ENCODE data around the gene TMEM89. TPM values are rescaled to one million over a fixed set of nuclear protein-coding genes. Genes with fewer than 3 reads are reported as not detected.

TMEM89 gene
- polyA plus RNA-seq, 1 donor from 2014 or later: not detected

DNA sequence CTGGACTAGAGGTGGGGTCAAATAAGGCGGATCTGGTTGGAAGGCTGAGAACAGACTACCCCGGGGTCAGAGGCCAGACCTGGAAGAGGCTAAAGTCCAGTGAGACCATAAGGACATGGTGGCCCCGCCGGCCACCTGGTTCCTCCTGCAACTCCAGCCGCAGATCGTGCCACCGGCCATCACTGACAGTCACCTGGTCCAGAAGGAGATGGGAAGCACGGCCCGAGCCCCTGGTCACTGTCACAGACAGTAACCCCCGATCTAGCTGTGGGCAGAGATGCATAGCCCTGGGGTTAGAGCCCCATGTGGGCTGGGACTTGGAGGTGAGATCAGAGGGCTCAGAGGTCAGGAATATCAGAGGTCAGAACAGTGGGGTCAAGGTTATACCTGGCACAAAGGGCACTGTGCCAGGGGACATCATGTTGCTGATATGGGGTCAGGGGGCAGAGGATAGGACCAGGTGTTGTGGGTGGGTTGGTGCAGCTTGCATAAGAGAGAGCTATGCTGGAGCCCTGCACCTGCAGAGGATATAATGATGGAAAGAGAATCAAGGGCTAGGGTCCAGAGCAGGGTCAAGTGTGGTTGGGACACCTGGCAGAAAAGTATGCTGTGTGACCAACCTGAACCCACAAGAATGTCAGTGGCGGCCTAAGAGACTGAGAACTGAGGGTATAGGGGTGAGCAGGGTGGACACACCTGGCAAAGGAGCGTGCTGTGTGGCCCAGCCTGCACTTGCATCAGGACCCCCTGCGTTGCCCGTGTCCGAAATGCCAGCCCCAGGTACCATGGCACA is 31.6 kb upstream of the TMEM89 start:
- peak overlapping the region in 1 of 3 donors; percentile 27 for H3K27ac Mint-ChIP-seq
- peaks cover 0 to 4% (median 3%) of the 10 kb centered on the region in 3 donors for H3K4me1 Mint-ChIP-seq
- no peaks in the 10 kb centered on the region for H3K9me3 Mint-ChIP-seq
- H3K4me3 Mint-ChIP-seq: peak overlapping the region in 3 of 4 donors; percentile 70 to 89 (median 71)
- H3K36me3 Mint-ChIP-seq: peaks cover 3% of the 10 kb centered on the region
- H3K27me3 Mint-ChIP-seq: no peaks in the 10 kb centered on the region

DNA sequence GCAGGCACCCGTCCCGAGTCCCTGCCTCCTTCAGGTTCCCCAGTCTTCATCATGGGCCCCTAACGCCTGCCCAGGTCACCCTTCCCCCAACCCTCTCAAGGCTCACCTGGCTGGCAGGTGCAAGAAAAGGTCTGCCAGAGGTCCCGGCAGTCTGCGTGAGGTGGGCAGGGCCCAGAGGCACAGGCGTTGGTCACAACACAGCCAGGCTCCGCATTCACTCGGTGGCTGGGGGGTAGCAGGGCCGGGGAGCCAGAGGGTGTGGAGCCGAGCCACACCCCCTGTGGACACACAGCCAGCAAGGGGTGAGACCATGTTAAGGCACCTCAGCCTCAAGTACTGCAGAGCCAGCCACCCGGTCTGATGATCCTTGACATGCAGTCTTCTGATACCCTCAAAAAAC is 30.2 kb upstream of the TMEM89 start:
- Mint-ChIP-seq H3K27ac (no peak overlapping the region), H3K36me3 (peaks cover 3% of the 10 kb centered on the region), H3K4me1 (peaks cover 0 to 4% (median 3%) of the 10 kb centered on the region in 3 donors), H3K4me3 (no peak overlapping the region), H3K27me3 (no peaks in the 10 kb centered on the region), H3K9me3 (no peaks in the 10 kb centered on the region)

GRCh38 chr3:48650723-48651122 is 29.2 kb upstream of the TMEM89 start:
- Mint-ChIP-seq H3K4me1 (peaks cover 0 to 4% (median 3%) of the 10 kb centered on the region in 3 donors), H3K36me3 (peaks cover 3% of the 10 kb centered on the region), H3K27me3 (no peaks in the 10 kb centered on the region), H3K27ac (no peak overlapping the region), H3K4me3 (peak overlapping the region in 1 of 4 donors; percentile 48), H3K9me3 (no peaks in the 10 kb centered on the region)

GRCh38 chr3:48648188-48648850 is 26.8 kb upstream of the TMEM89 start:
- Mint-ChIP-seq H3K27ac (no peak overlapping the region), H3K4me1 (peaks cover 0 to 2% (median 0%) of the 10 kb centered on the region in 3 donors)

GRCh38 chr3:48647714-48648113 is 26.1 kb upstream of the TMEM89 start:
- Mint-ChIP-seq H3K4me3 (no peak overlapping the region), H3K27me3 (no peaks in the 10 kb centered on the region), H3K9me3 (no peaks in the 10 kb centered on the region), H3K36me3 (no peaks in the 10 kb centered on the region), H3K27ac (no peak overlapping the region), H3K4me1 (peaks cover 0 to 2% (median 0%) of the 10 kb centered on the region in 3 donors)

More at GRCh38 chr3:48648188-48648850, 26.8 kb upstream of the TMEM89 start:
- no peaks in the 10 kb centered on the region for H3K9me3 Mint-ChIP-seq
- peaks cover 2% of the 10 kb centered on the region for H3K36me3 Mint-ChIP-seq
- H3K4me3 Mint-ChIP-seq: no peak overlapping the region
- H3K27me3 Mint-ChIP-seq: no peaks in the 10 kb centered on the region

- Mint-ChIP-seq H3K4me3 (no peak overlapping the region), H3K27me3 (peaks cover 2% of the 10 kb centered on the region), H3K27ac (no peak overlapping the region), H3K36me3 (no peaks in the 10 kb centered on the region), H3K4me1 (no peaks in the 10 kb centered on the region), H3K9me3 (no peaks in the 10 kb centered on the region)
Measured at GRCh38 chr3:48644898-48645760, 23.6 kb upstream of the TMEM89 start.

GRCh38 chr3:48642605-48643004 is 21.0 kb upstream of the TMEM89 start:
- H3K36me3 Mint-ChIP-seq: no peaks in the 10 kb centered on the region
- H3K9me3 Mint-ChIP-seq: no peaks in the 10 kb centered on the region
- H3K27me3 Mint-ChIP-seq: peaks cover 2% of the 10 kb centered on the region
- H3K4me1 Mint-ChIP-seq: no peaks in the 10 kb centered on the region
- H3K4me3 Mint-ChIP-seq: no peak overlapping the region
- no peak overlapping the region for H3K27ac Mint-ChIP-seq

- no peaks in the 10 kb centered on the region for H3K36me3 Mint-ChIP-seq
Measured at GRCh38 chr3:48641396-48641795, 19.8 kb upstream of the TMEM89 start.

DNA sequence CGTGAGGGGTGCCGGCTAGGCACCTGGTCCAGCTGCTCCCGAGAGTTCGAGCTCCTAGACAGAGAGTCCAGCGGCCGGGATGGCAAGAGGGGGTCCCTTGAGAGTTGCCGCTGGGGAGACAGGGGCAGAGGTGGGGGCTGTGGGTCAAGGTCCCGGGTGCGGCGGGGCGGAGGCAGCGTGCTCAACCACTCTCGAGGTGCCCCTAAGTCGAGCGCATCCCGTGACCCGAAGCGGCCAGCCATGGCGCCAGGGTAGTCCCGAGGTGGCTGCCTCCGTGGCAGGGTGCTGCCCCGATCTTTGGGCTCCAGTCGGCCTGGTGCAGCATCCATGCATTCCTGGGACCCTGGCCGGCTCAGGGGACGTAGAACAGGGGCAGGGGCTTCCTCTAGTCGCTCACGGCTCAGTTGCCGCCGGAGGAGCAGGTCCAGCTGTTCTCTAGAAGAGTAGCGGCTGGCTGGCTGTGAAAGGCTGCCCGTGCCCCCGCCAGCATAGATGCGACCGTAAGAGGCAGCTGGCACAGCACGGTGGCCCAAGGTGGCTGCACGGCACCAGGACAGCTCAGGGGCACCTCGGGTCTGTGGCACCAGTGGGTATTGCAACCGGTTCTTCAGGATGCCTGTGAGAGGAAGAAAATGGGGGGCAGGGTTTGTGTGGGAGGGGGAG is 18.5 kb upstream of the TMEM89 start:
- H3K36me3 Mint-ChIP-seq: no peaks in the 10 kb centered on the region
- no peak overlapping the region for H3K27ac Mint-ChIP-seq
- H3K27me3 Mint-ChIP-seq: peaks cover 2% of the 10 kb centered on the region
- peaks cover 0 to 5% (median 0%) of the 10 kb centered on the region in 3 donors for H3K4me1 Mint-ChIP-seq
- no peaks in the 10 kb centered on the region for H3K9me3 Mint-ChIP-seq
- H3K4me3 Mint-ChIP-seq: no peak overlapping the region

More at GRCh38 chr3:48641396-48641795, 19.8 kb upstream of the TMEM89 start:
- Mint-ChIP-seq H3K27ac (no peak overlapping the region), H3K4me1 (no peaks in the 10 kb centered on the region), H3K27me3 (peaks cover 2% of the 10 kb centered on the region), H3K9me3 (no peaks in the 10 kb centered on the region), H3K4me3 (no peak overlapping the region)

- Mint-ChIP-seq H3K9me3 (no peaks in the 10 kb centered on the region), H3K27me3 (peaks cover 2% of the 10 kb centered on the region), H3K36me3 (no peaks in the 10 kb centered on the region), H3K27ac (peak overlapping the region in 1 of 3 donors; percentile 35), H3K4me3 (peak overlapping the region in 3 of 4 donors; percentile 30 to 71 (median 68)), H3K4me1 (peaks cover 2 to 6% (median 6%) of the 10 kb centered on the region in 3 donors)
Measured at GRCh38 chr3:48637305-48637704, 15.7 kb upstream of the TMEM89 start.

GRCh38 chr3:48636149-48636655 is 14.6 kb upstream of the TMEM89 start:
- Mint-ChIP-seq H3K9me3 (no peaks in the 10 kb centered on the region), H3K4me1 (peaks cover 2 to 6% (median 6%) of the 10 kb centered on the region in 3 donors), H3K27me3 (no peaks in the 10 kb centered on the region), H3K4me3 (peak overlapping the region; percentile 89 to 97 (median 94)), H3K36me3 (no peaks in the 10 kb centered on the region), H3K27ac (no peak overlapping the region)

DNA sequence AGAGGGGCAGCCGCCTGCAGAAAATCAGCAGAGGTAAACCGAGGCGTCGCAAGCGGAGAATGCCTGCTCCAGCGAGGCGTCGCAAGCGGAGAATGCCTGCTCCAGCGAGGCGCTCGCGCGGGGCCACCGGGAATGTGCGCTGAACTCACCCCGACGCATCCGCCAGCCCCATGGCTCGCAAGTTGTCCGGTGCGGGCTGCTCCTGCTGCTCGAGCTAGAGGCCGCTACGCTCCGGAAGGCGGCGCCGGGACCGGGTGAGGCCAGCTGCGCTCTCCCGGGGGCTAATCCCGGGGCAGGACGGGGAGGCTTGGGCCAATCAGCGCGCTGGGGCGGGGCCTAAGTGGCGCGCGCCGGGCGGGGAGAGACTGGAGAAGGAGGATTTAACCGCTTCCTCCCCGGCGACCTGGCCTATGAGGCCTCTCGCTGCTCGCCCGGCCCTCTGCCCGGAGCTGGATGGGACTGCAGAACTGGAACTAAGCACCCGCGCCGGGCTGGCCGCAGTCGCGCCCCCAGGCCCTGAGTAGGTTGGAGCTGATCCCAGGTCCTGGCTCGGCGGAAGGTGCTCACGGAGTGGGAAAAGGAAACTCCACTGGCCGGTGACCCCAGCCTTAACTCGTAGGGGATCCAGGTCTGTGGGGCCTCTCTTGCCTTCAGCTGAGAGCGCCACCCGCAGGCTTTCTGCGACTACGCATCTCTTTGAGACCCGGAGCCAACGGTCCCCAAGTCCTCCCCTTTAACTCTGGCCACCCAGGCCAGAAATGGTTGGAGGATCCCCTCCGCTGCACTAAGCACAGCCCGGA is 13.9 kb upstream of the TMEM89 start, which contains the start of gene SLC26A6:
Gene SLC26A6 (minus strand): TSS at position 240 of the 800 bp plus-strand sequence. CDS start 68 bp downstream, at position 172.
- Mint-ChIP-seq H3K4me1 (peaks cover 2 to 6% (median 6%) of the 10 kb centered on the region in 3 donors), H3K36me3 (no peaks in the 10 kb centered on the region), H3K27ac (peak within 1 kb of the TSS in 1 of 3 donors; percentile 71), H3K27me3 (no peaks in the 10 kb centered on the region), H3K4me3 (peak within 1 kb of the TSS; percentile 89 to 97 (median 94)), H3K9me3 (no peaks in the 10 kb centered on the region)

DNA sequence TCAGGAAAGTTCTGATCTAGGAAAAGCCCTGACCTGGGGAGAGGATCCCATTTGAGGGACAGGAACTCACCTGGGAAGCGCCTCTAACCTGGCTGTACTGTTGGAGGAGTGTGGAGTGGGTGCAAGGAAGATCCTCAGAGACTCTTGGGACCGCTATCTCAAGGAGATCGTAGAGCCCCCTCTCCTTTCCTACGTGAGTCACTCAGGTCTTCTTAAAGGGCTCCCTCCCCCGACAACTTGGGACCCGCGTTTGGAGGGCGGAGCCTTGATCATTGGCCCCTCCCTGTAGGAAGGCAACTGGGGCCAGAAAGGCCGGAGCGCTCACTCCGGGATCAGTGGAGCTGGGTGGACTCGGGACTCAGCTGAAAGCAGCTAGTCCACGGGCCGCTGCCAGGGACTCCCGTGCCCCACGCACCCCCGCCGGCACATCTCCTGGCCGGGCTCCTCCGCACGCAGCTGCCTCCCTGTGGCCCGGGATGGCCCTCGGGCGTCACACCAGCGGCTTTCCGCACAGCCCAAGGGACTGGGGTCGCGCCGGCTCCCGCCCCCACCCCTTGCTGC is 13.2 kb upstream of the TMEM89 start:
- Mint-ChIP-seq H3K36me3 (peaks cover 2% of the 10 kb centered on the region), H3K9me3 (no peaks in the 10 kb centered on the region), H3K4me1 (peaks cover 3 to 6% (median 6%) of the 10 kb centered on the region in 3 donors), H3K27me3 (no peaks in the 10 kb centered on the region), H3K4me3 (peak overlapping the region; percentile 89 to 97 (median 94)), H3K27ac (no peak overlapping the region)
